MM.1S (cell line): ENCODE measurements around the gene DCTN1.

Source experiments
- DNase-seq: peaks from one replicate; pipeline ENCODE4 v3.0.0-alpha.2; 2015
- H2AFZ ChIP-seq: fragments of 300-600 bp; sonication (generic); 2 replicates; pipeline ENCODE4 v1.6.0; 2016; ENCODE audit warnings: antibody characterized with exemption, low read length
- H3F3A ChIP-seq: fragments of 300-600 bp; sonication (generic); 2 replicates; pipeline ENCODE4 v1.6.1; 2016; ENCODE audit warnings: mild to moderate bottlenecking, antibody characterized with exemption, low read length, moderate library complexity, mixed read lengths; ENCODE audit not compliant: insufficient read depth
- H3K27ac ChIP-seq: fragments of 300-600 bp; sonication (generic); 2 replicates; pipeline ENCODE4 v1.5.1; 2016; ENCODE audit warnings: mild to moderate bottlenecking, low read length
- H3K27me3 ChIP-seq: fragments of 300-600 bp; sonication (generic); replicated peaks from 2 replicates; pipeline ENCODE4 v1.6.0; 2016; ENCODE audit warnings: low read length; ENCODE audit not compliant: insufficient read depth
- H3K36me3 ChIP-seq: fragments of 300-600 bp; sonication (generic); replicated peaks from 2 replicates; pipeline ENCODE4 v1.6.1; 2016; ENCODE audit warnings: mild to moderate bottlenecking, low read length, mixed read lengths; ENCODE audit not compliant: insufficient read depth
- H3K4me1 ChIP-seq: fragments of 300-600 bp; sonication (generic); 2 replicates; pipeline ENCODE4 v1.6.1; 2016; ENCODE audit warnings: low read length, mixed read lengths
- H3K4me2 ChIP-seq: fragments of 300-600 bp; sonication (generic); 2 replicates; pipeline ENCODE4 v1.6.0; 2016; ENCODE audit warnings: low read depth, low read length
- H3K4me3 ChIP-seq: fragments of 300-600 bp; sonication (generic); 2 replicates; pipeline ENCODE4 v1.5.1; 2016; ENCODE audit warnings: low read length, mixed read lengths
- H3K79me2 ChIP-seq: fragments of 300-600 bp; sonication (generic); 2 replicates; pipeline ENCODE4 v1.6.1; 2016; ENCODE audit warnings: mixed run types, low read length, mixed read lengths
- H3K9ac ChIP-seq: fragments of 300-600 bp; sonication (generic); 2 replicates; pipeline ENCODE4 v1.6.1; 2016; ENCODE audit warnings: low read length, mixed read lengths
- H3K9me2 ChIP-seq: fragments of 300-600 bp; sonication (generic); replicated peaks from 2 replicates; pipeline ENCODE4 v1.6.1; 2016; ENCODE audit warnings: mild to moderate bottlenecking, low read length, mixed read lengths; ENCODE audit not compliant: insufficient read depth
- H3K9me3 ChIP-seq: fragments of 300-600 bp; sonication (generic); replicated peaks from 2 replicates; pipeline ENCODE4 v1.6.1; 2016; ENCODE audit warnings: mild to moderate bottlenecking, low read length, mixed read lengths; ENCODE audit not compliant: insufficient read depth
- H4K20me1 ChIP-seq: fragments of 300-600 bp; sonication (generic); 2 replicates; pipeline ENCODE4 v1.6.1; 2016; ENCODE audit warnings: mild to moderate bottlenecking, low read length, moderate library complexity, mixed read lengths; ENCODE audit not compliant: insufficient read depth
- EZH2 ChIP-seq: fragments of 300-600 bp; sonication (generic); optimal IDR thresholded peaks from 2 replicates; pipeline ENCODE3; 2017; ENCODE audit warnings: low read depth, mild to moderate bottlenecking, antibody characterized with exemption, low read length, mixed read lengths
- EZH2phosphoT487 ChIP-seq: fragments of 300-600 bp; sonication (generic); IDR thresholded peaks from 2 replicates; pipeline ENCODE4 v1.6.1; 2018; ENCODE audit warnings: antibody characterized with exemption, low read length
- TF ChIP-seq, protein P1 (sequence below): fragments of 300-600 bp; sonication (generic); IDR thresholded peaks from 2 replicates; pipeline ENCODE4 v1.5.1; 2016; ENCODE audit warnings: antibody characterized with exemption, low read length, mixed read lengths

DCTN1 gene

DNA sequence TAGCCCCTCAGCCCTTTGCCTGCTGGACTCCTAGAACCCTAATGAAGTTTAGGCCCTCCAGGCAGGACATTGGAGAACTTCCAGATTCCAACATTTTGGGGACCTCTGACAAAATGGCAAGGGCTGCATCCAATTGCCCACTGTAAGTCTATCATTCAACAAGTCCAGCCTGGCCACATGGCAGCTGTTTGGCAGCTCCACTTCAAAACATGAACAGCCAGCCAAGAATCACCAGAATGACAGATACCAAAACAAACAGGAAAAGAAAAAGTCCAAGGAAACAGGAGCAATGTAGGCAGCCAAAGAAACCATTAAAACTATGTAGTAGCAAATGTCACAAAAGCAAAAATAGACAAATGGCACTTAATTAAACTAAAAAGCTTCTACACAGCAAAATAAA, 62.4 kb downstream of the DCTN1 start:
- Histone ChIP-seq H4K20me1 (no peaks in the 10 kb centered on the region), H3K79me2 (no peaks in the 10 kb centered on the region), H3F3A (no peaks in the 10 kb centered on the region), H3K4me2 (no peak overlapping the region), H3K4me3 (no peak overlapping the region), H3K36me3 (no peaks in the 10 kb centered on the region), H3K27ac (no peak overlapping the region), H3K9ac (no peak overlapping the region), H3K27me3 (no peaks in the 10 kb centered on the region), H3K9me3 (no peaks in the 10 kb centered on the region), H3K4me1 (no peaks in the 10 kb centered on the region), H2AFZ (no peak overlapping the region), H3K9me2 (no peaks in the 10 kb centered on the region)
- TF ChIP-seq, protein P1, sequence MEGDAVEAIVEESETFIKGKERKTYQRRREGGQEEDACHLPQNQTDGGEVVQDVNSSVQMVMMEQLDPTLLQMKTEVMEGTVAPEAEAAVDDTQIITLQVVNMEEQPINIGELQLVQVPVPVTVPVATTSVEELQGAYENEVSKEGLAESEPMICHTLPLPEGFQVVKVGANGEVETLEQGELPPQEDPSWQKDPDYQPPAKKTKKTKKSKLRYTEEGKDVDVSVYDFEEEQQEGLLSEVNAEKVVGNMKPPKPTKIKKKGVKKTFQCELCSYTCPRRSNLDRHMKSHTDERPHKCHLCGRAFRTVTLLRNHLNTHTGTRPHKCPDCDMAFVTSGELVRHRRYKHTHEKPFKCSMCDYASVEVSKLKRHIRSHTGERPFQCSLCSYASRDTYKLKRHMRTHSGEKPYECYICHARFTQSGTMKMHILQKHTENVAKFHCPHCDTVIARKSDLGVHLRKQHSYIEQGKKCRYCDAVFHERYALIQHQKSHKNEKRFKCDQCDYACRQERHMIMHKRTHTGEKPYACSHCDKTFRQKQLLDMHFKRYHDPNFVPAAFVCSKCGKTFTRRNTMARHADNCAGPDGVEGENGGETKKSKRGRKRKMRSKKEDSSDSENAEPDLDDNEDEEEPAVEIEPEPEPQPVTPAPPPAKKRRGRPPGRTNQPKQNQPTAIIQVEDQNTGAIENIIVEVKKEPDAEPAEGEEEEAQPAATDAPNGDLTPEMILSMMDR: no peak
- TF ChIP-seq EZH2phosphoT487: no peak
- no peak for TF ChIP-seq EZH2
- DNase-seq: no peak

DNA sequence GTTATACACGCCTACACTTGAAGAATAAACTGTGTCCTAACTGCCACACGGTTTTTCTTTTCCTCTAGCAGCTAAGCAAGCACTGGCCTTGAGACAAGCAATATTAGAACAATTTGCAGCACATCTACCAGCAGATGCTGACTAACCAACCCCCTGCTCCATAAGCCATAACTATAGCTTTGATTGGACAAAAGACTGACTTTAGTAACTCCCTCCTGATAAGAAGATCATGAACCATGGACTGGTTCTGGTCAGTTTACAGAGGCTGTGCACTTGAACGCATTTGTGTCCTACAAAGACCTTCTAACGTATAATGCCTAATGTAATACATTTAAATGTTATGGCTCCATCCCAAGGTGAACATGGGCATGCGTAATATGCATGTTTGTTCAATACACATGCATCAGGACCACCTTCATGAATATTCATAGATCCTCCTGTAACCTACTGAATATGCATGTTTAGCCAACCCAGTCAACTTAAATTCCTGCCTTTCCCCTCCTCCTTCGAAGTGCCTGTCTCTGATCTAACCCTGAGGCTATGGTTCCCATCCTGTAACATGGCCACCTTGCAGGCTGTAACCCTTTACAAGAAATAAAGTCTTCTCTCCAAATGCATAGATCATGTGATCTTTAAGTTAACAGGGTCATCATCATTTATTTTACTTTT, 63.4 kb downstream of the DCTN1 start:
- H4K20me1 ChIP-seq: no peaks in the 10 kb centered on the region
- no peak overlapping the region for H3K9ac ChIP-seq

DNA sequence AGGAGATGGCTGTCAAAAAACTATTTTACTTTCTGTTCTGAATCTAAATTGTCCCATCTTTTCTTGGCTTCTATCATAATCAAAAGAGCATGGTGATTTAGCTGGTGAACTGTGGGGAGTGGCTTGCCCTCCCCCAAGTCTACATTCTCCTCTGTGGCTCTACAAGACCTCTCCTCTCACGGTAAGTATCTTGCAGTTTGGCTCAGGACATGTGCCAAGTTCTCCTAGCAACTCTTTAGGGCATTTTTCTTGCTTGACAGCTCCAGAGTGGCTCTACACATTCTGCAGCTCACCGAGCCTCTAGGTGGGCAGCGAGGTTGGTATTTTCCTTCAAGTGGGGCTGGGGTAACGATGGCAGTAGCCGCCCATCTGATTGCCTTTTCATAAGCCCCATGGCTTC, 66.0 kb downstream of the DCTN1 start:
- Histone ChIP-seq H3K4me2 (no peak overlapping the region), H3F3A (no peaks in the 10 kb centered on the region), H3K36me3 (no peaks in the 10 kb centered on the region), H3K27me3 (no peaks in the 10 kb centered on the region), H3K9me3 (no peaks in the 10 kb centered on the region), H4K20me1 (no peaks in the 10 kb centered on the region), H2AFZ (no peak overlapping the region), H3K9ac (no peak overlapping the region), H3K4me1 (no peaks in the 10 kb centered on the region), H3K79me2 (no peaks in the 10 kb centered on the region), H3K4me3 (no peak overlapping the region), H3K27ac (no peak overlapping the region), H3K9me2 (no peaks in the 10 kb centered on the region)
- DNase-seq: no peak
- TF ChIP-seq EZH2phosphoT487 (no peak), EZH2 (no peak)
- TF ChIP-seq, protein P1: no peak

More for the DNA sequence above, 63.4 kb downstream of the DCTN1 start:
- Histone ChIP-seq H3K9me2 (no peaks in the 10 kb centered on the region), H3K4me1 (no peaks in the 10 kb centered on the region), H3F3A (no peaks in the 10 kb centered on the region), H3K4me3 (no peak overlapping the region), H2AFZ (no peak overlapping the region), H3K79me2 (no peaks in the 10 kb centered on the region), H3K4me2 (no peak overlapping the region), H3K36me3 (no peaks in the 10 kb centered on the region), H3K27ac (no peak overlapping the region), H3K27me3 (no peaks in the 10 kb centered on the region), H3K9me3 (no peaks in the 10 kb centered on the region)
- TF ChIP-seq EZH2: no peak
- TF ChIP-seq, protein P1: no peak
- no peak for DNase-seq
